Inferior parietal cortex (tissue), 1 donor: Measurements from ENCODE around the gene ETFA.

Experiments
- DNase-seq: peaks from one replicate; pipeline ENCODE4 v3.0.0-alpha.2; 2016; ENCODE audit errors: extremely low spot score

Gene ETFA

GRCh38 chr15:76311100-76311953, at the start of gene ETFA:
Gene ETFA, minus strand, starts transcription at chr15:76311469. Its CDS starts 81 bp downstream, at chr15:76311388.
- peak; percentile 89 for DNase-seq

GRCh38 chr15:76360416-76360815, 49.1 kb upstream of the ETFA start:
- DNase-seq, result no peak

GRCh38 chr15:76359152-76359551, 47.9 kb upstream of the ETFA start:
- DNase-seq, result no peak

- no peak for DNase-seq
These were observed 47.2 kb upstream of the ETFA start for GRCh38 chr15:76358453-76358852.

- no peak for DNase-seq
These were observed 43.7 kb upstream of the ETFA start for GRCh38 chr15:76354823-76355440.

GRCh38 chr15:76353903-76354302, 42.6 kb upstream of the ETFA start:
- no peak for DNase-seq

GRCh38 chr15:76353023-76353577, 41.8 kb upstream of the ETFA start:
- no peak for DNase-seq

- no peak for DNase-seq
These were observed 38.2 kb upstream of the ETFA start for GRCh38 chr15:76349301-76350070.

- DNase-seq, result no peak
These were observed 36.3 kb upstream of the ETFA start for GRCh38 chr15:76347482-76348055.

GRCh38 chr15:76346669-76347481, 35.6 kb upstream of the ETFA start:
- no peak for DNase-seq

GRCh38 chr15:76345880-76346668, 34.8 kb upstream of the ETFA start:
- DNase-seq, result no peak

GRCh38 chr15:76345583-76345879, 34.3 kb upstream of the ETFA start:
- no peak for DNase-seq

GRCh38 chr15:76344893-76345582, 33.8 kb upstream of the ETFA start:
- DNase-seq, result no peak

- no peak for DNase-seq
These were observed 32.2 kb upstream of the ETFA start for GRCh38 chr15:76343313-76343996.

GRCh38 chr15:76342382-76343201, 31.3 kb upstream of the ETFA start:
- no peak for DNase-seq

GRCh38 chr15:76342058-76342381, 30.8 kb upstream of the ETFA start:
- no peak for DNase-seq

GRCh38 chr15:76341366-76342057, 30.2 kb upstream of the ETFA start:
- DNase-seq, result no peak
